Measurements from ENCODE around the gene CDH4.

The CDH4 gene

DNA sequence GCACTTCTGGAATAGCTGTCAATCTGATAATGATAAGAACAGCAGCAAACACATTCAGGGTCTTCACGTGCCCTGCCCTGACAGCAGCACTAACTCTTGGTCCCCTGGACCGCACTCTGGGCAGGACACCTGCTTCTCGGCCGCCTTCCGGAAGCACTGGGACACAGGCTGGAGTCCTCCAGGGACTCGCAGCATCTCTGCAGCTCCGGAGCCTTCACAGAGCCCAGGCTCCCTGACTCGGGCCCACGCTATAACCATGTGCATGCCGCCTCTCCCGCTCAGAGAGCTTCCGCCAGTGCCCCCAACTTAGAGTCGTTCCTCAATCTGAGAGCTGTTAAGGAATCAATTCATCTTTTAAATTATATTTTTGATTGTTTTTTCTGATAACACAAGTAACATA is 436.4 kb downstream of the CDH4 start:
- no peak overlapping the region for H3K4me3 ChIP-seq (replicated peaks; ENCODE audit: insufficient read depth, low read length)
- H3K27me3 ChIP-seq (ENCODE audit: insufficient read depth, poor library complexity, severe bottlenecking) = no peaks in the 10 kb centered on the region
- no peak overlapping the region for H3K27ac ChIP-seq (replicated peaks)
- no peak for DNase-seq (ENCODE audit: low read depth in 1 of 2, low spot score in 1 of 2)
- TF ChIP-seq SPI1 (IDR thresholded peaks at IDR 0.05; ENCODE audit: borderline replicate concordance, low read depth) = no peak
- TF ChIP-seq, protein P1, sequence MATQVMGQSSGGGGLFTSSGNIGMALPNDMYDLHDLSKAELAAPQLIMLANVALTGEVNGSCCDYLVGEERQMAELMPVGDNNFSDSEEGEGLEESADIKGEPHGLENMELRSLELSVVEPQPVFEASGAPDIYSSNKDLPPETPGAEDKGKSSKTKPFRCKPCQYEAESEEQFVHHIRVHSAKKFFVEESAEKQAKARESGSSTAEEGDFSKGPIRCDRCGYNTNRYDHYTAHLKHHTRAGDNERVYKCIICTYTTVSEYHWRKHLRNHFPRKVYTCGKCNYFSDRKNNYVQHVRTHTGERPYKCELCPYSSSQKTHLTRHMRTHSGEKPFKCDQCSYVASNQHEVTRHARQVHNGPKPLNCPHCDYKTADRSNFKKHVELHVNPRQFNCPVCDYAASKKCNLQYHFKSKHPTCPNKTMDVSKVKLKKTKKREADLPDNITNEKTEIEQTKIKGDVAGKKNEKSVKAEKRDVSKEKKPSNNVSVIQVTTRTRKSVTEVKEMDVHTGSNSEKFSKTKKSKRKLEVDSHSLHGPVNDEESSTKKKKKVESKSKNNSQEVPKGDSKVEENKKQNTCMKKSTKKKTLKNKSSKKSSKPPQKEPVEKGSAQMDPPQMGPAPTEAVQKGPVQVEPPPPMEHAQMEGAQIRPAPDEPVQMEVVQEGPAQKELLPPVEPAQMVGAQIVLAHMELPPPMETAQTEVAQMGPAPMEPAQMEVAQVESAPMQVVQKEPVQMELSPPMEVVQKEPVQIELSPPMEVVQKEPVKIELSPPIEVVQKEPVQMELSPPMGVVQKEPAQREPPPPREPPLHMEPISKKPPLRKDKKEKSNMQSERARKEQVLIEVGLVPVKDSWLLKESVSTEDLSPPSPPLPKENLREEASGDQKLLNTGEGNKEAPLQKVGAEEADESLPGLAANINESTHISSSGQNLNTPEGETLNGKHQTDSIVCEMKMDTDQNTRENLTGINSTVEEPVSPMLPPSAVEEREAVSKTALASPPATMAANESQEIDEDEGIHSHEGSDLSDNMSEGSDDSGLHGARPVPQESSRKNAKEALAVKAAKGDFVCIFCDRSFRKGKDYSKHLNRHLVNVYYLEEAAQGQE (IDR thresholded peaks at IDR 0.05; ENCODE audit: insufficient replicate concordance, low read depth) = no peak
- TF ChIP-seq, protein P2, sequence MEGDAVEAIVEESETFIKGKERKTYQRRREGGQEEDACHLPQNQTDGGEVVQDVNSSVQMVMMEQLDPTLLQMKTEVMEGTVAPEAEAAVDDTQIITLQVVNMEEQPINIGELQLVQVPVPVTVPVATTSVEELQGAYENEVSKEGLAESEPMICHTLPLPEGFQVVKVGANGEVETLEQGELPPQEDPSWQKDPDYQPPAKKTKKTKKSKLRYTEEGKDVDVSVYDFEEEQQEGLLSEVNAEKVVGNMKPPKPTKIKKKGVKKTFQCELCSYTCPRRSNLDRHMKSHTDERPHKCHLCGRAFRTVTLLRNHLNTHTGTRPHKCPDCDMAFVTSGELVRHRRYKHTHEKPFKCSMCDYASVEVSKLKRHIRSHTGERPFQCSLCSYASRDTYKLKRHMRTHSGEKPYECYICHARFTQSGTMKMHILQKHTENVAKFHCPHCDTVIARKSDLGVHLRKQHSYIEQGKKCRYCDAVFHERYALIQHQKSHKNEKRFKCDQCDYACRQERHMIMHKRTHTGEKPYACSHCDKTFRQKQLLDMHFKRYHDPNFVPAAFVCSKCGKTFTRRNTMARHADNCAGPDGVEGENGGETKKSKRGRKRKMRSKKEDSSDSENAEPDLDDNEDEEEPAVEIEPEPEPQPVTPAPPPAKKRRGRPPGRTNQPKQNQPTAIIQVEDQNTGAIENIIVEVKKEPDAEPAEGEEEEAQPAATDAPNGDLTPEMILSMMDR (IDR thresholded peaks at IDR 0.05; ENCODE audit: insufficient read depth, low read length) = no peak
- TF ChIP-seq POLR2AphosphoS5 (IDR thresholded peaks at IDR 0.05; ENCODE audit: low read depth) = no peak
- TF ChIP-seq GABPA (IDR thresholded peaks at IDR 0.05; ENCODE audit: low read depth) = no peak

DNA sequence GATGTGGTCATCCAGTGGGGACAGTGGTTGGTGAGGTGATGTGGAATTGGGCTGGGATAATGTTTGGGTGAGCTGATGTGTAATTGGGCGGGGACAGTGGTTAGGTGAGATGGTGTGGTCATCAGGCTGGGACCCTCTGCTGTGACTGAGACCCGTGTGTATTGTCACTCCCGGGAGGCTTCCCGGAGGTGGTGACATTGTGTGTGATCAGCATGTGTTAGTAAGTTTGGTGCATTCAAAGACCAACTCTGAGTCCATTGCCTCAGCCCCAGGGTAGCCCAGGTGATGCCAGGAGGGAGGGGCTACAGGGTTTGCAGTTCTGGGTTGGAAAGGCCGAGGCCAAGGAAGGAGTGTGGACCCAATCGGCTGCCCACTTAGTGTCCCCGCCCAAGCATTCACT is 438.1 kb downstream of the CDH4 start:
- no peak for DNase-seq (ENCODE audit: low read depth in 1 of 2, low spot score in 1 of 2)
- Histone ChIP-seq H3K27me3 (ENCODE audit: insufficient read depth, poor library complexity, severe bottlenecking) (no peaks in the 10 kb centered on the region), H3K4me3 (replicated peaks; ENCODE audit: insufficient read depth, low read length) (no peak overlapping the region), H3K27ac (replicated peaks) (no peak overlapping the region)
- TF ChIP-seq, protein P2 (IDR thresholded peaks at IDR 0.05; ENCODE audit: insufficient read depth, low read length) = no peak
- TF ChIP-seq, protein P1 (IDR thresholded peaks at IDR 0.05; ENCODE audit: insufficient replicate concordance, low read depth) = no peak
- TF ChIP-seq GABPA (IDR thresholded peaks at IDR 0.05; ENCODE audit: low read depth) = no peak

DNA sequence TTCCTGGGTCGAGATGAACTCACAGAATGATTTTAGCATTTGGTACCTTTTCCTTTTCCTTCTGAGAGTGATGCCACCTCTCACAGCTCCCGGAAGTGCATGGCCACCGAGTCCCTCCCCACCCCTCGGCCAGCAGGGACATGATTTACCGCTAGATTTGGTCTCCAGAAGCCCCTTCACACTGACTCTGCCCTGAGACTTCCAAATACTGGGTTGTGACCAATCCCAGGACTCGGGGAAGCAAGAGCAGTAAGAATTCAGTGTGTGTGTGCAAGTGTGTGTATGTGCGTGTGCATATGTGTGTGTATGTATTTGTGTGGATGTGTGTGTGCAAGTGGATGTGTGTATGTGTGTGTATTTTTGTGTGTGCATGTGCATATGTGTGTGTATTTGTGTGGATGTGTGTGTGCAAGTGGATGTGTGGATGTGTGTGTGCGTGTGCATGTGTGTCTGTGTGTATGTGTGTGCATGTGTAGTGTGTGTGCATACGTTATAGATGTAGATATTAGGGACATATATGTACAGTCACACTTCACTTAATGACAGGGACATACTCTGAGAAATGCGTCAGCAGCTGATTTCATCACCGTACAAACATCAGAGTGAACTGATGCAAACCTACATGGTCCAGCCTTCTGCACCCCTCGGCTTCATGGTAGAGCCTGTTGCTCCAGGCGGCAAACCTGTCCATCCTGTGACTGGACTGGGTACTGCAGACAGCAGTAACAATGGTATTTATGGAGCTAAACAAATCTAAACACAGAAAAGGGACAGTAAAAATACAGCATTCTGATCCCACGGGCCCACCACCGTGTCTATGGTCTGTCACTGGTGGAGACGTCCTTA is 439.2 kb downstream of the CDH4 start:
- no peaks in the 10 kb centered on the region for H3K27me3 ChIP-seq (ENCODE audit: insufficient read depth, poor library complexity, severe bottlenecking)
- no peak overlapping the region for H3K27ac ChIP-seq (replicated peaks)
- TF ChIP-seq, protein P1 (IDR thresholded peaks at IDR 0.05; ENCODE audit: insufficient replicate concordance, low read depth) = no peak
- no peak for TF ChIP-seq POLR2AphosphoS5 (IDR thresholded peaks at IDR 0.05; ENCODE audit: low read depth)
- TF ChIP-seq, protein P2 (IDR thresholded peaks at IDR 0.05; ENCODE audit: insufficient read depth, low read length) = no peak
- TF ChIP-seq GABPA (IDR thresholded peaks at IDR 0.05; ENCODE audit: low read depth) = no peak
- TF ChIP-seq SPI1 (IDR thresholded peaks at IDR 0.05; ENCODE audit: borderline replicate concordance, low read depth) = no peak
- no peak for DNase-seq (ENCODE audit: low read depth in 1 of 2, low spot score in 1 of 2)
- H3K4me3 ChIP-seq (replicated peaks; ENCODE audit: insufficient read depth, low read length) = no peak overlapping the region
